IPS DF 4.7 (cell line): ENCODE measurements around the gene PRMT9.

Source experiments
- DNase-seq: peaks from one replicate; pipeline ENCODE4 v3.0.0-alpha.2; 2013; ENCODE audit warnings: low spot score; ENCODE audit errors: extremely low read depth

Gene PRMT9

GRCh38 chr4:147683717-147684700, at the start of gene PRMT9:
Gene PRMT9, minus strand, starts transcription at chr4:147684163. Its CDS starts 176 bp downstream, at chr4:147683987.
- peak; percentile 74 for DNase-seq

DNA sequence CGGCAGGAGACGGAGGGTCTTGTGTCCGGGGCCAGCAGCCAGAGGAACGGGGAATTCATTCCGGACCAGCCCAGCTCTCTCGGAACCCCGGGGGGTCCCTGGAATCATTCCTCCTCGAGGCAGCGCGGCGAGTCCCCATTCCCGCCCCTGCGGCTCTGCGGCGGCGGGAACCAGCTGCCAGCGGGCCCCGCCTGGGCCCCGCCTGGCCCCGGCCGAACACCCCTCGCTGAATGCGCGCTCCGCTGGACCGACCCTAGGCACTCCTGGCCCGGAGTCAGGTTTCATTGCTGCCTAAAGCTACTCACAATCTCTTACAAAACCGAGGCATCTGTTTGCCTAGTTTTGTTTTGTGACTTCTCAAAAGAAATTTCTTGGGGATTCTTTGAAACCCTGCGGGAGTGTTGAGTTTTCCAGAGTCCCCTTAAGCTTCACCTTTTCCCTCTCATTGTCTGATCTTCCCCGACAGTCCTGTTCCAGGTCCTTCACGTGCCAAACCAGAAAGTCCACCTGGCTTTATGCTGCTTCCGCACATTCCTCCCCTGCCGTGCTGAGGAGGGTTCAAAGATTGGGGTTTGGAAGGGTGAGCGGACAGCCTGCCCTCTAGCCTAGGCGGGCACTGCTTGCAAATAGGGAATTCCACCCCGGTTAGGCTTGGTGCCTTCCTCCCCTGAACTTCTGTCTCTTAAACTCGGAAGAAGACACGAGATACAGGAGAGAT, 48.7 kb upstream of the PRMT9 start:
- no peak for DNase-seq

GRCh38 chr4:147731580-147732517, 47.9 kb upstream of the PRMT9 start, which contains the start of gene ARHGAP10:
Gene ARHGAP10, plus strand, starts transcription at chr4:147732088. Its CDS starts 214 bp downstream, at chr4:147732302.
- DNase-seq: no peak

- DNase-seq: no peak
Measured at GRCh38 chr4:147730333-147730732, 46.4 kb upstream of the PRMT9 start.

- DNase-seq: no peak
Measured at GRCh38 chr4:147727476-147728028, 43.6 kb upstream of the PRMT9 start.

DNA sequence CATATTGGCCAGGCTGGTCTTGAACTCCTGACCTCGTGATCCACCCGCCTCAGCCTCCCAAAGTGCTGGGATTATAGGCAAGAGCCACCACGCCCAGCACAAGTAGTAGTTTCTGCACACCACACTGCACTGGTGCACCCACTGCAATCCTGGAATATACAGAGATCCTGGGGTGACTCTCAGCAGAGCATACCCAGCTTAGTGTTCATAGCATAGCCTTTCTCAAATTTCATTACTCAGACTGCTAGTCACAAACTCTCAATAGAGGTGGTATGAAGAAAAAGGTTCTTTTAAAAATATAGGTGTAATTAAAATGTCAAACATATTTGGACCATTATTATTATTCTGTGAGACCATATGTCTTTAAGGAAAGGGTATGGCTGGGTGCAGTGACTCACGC, 41.7 kb upstream of the PRMT9 start:
- no peak for DNase-seq

DNA sequence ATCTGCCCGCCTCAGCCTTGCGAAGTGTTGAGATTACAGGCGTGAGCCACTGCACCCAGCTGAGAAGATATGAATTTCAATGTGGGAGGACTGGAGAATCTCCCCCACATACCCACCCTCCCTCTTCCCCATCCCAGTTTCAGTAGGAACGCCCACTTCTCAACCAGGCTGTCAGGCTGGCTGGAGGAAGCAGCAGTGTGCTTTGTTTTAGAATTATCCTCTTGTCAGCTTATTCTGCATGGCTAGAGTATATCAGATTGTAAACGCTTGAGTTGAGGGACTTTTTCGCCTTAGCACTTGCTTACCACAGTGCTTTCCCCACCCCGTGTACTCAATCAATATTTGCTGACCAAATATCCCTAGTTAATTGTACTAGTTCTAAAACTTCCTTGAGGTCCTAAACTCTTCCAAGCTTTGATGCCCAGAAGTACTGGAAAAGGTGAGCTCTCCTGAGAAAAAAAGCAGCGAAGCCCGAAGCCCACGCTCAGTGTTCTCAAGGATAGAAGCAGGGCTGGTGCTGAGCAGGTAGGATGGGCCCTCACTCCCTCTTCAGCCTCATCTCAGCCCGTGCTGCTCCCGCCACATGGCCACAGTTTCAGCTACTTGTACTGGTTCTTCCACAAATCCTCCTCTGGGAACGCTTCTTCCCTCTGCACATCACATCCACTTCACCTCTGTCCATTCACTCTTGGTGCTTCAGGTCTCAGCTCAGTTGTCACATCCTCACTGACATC, 40.7 kb upstream of the PRMT9 start:
- DNase-seq: no peak

DNA sequence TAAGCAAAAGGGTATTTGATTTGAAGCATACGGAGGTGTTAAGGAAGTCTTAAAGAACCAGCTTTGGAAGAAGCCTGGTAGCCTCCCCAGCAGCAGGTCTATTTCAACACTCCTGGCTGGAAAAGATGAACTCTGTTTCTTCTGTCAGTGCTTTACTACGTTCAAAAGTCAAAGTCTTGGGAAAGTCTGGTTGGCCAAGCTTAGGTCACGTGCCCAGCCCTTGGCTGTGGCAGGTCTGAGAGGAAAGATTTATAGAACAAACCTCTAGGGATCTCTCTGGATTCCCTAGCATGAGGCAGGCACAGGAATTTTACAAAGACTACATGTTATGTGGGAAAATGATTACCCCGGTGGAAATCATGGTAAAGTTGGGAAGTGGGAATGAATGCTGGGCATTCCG, 39.4 kb upstream of the PRMT9 start:
- no peak for DNase-seq

DNA sequence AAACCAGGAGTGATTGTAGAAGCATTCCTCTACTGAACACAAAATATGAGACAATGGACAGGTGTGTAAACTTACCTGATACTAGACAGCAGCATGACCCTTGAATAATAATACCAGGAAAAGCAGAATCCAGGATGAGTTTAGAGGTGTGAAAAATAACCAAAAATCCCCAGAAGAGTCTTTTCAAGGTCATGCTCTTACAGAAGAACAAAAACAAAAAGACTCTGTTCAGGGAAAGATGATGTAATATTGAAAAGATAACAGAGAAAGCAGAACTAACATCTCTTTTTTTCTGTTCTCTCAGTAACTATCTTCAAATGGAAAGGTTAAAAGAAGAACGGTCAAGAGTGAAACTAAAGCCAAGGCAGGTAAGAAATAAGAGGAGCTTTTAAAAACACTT, 33.9 kb upstream of the PRMT9 start:
- DNase-seq: no peak

DNA sequence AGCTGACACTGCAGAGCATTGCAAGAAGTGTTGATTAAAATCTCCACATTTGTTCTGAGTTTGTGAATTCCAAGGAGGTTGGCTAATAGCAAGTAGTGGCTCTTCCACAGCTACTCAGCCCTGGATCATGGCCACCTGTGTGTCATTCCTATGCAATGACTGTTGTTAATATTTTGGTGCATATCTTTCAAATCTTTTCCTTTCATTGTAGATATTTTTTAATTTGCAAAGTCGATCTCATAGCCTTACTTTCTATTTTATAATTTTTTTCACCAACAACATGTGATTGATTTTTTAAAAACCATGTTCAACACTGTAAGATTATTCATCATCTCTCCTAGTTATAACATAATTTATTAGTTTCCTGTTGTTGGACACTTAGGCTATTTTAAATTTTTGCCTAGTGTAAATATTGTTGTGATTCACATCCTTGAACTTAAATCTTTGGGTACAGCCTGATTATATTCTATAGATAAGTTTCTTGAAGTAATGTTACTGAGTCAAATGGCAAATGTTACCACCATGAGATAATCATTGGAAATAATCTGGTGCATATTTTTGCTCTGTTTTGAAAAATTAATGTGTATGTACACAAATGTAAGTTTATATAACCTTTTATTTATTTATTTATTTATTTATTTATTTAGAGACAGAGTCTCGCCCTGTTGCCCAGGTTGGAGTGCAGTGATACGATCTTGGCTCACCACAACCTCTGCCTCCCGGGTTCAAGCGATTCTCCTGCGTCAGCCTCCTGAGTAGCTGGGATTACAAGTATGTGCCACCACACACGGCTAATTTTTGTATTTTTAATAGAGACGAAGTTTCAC, 30.8 kb upstream of the PRMT9 start:
- DNase-seq: no peak

GRCh38 chr4:147709999-147710398, 26.0 kb upstream of the PRMT9 start:
- no peak for DNase-seq

DNA sequence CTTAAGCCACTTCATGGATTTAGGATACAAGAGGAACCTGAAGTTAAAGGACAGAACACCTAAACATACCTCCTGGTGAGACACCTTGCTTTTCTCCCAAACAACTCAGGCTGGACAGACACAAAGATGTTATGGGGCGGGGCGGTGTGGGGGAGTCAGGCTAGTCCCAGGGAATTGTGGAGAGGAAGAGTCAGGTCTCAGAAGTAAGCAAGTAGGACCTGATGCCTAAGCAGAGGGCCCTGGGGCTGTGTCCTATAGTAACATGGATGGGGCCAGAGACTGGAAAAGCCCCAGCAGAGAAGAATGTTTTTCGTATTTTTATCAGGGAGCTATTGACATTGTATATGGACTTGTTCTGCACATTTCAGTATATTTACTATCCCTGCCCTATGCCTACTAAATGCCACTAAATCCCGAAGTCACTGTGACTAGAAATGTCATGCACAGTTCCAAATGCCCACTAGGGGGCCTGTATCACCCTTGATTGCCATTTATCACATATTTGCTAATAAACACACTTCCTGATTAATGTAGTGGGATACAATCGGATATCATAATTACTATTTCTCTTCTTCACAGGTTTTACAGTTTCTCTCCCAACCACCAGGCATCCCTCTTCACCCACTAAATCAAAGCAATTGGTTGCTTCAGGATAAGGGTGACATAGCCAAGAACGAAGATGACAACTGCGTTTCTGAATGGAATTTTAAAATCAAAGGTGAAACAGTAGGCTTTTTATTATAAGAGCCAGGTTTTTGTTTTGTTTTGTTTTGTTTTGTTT, 24.1 kb upstream of the PRMT9 start:
- no peak for DNase-seq

DNA sequence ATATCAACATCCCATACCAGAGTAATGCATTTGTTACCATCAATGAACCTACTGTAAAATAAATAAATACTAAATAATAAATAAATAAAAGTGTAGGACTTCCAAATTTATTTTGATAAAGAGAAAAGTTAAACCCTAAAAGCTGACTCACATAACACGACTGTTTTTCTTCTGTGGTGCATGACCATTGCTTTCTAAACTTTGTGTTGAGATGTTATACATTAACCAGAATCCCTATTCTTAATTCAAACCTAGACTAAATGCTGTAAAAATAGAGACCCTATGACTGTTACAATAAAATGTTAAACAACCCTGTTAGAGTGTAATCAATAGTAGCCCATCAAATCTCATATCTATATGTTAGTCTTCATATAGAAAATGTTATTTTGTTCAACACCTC, 20.9 kb upstream of the PRMT9 start:
- no peak for DNase-seq

DNA sequence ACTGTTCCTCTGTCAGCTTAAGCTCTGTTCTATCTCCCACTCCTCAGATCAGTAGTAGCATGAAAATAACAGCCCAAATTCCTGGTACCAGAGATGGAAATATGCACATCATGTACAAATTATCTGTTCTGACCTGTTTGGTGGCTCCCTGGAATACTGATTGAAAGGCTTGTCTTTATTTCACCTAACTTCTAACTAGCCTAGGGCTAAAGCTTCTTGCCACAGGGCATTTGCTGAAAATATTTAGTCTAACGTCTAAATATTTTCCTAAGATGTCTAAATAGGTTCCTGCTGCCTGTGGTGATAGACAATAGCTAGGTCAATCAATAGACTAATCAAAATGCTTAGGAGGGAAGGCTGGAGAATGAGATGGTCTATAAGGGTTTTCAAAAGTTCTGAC, 12.9 kb upstream of the PRMT9 start:
- DNase-seq: no peak

DNA sequence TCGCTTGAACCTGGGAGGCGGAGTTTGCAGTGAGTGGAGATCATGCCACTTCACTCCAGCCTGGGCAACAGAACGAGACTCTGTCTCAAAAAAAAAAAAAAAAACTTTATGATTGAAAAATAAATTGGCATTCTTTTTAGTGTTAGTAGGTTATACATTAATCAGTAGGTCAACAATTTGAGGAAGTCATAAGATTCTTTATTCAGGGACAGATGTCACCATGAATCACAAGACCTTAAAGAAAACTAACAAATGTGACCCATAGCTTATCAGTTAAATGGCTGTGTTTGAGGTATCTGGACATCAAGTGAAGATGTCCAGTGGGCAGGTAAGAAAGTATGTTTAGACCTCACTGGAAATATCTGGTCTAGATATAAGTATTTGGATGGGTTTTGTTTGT, 9.3 kb upstream of the PRMT9 start:
- DNase-seq: no peak

- no peak for DNase-seq
Measured at GRCh38 chr4:147691820-147692219, 7.9 kb upstream of the PRMT9 start.

DNA sequence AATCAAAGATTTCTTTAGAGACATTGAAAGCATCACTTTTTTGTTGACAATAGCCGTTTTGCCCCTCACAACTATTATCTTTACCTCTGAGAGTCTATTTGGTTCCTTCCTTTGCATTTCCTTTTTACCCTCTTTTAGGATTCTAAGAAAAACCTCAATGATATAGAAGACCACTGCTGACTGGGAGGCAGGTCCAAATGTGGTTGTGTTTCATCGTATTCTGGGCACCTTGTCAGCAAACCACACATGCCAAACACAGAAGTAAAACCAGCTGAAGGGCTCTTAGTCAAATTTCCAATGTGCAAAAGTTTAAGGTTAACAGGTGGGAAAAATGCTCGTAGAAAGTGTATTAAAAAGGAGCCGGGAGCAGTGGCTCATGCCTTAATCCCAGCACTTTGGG, 5.1 kb upstream of the PRMT9 start:
- no peak for DNase-seq

DNA sequence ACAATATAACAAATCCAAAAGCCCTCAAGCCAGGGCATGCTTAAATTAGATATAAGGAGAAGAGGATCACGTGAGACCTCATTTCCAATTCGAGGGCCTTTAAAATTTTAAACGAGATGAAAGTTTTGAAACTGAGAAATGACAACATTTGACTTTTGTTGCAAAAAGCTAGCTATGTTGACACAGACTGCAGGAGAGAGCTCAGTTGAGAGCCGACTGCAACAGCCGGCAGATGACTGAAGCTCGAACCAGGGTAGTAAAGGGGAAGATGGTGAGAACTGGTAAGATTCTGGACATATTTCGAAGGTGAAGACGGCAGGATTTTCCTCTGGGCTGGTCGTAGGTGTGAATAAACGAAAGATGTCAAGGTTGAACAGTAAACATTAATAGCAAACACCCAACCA, 773 bp downstream of the PRMT9 start:
- DNase-seq: no peak

GRCh38 chr4:147682755-147683154, 1.2 kb downstream of the PRMT9 start:
- no peak for DNase-seq
